ENCODE results near the gene SLC2A8.

DNA sequence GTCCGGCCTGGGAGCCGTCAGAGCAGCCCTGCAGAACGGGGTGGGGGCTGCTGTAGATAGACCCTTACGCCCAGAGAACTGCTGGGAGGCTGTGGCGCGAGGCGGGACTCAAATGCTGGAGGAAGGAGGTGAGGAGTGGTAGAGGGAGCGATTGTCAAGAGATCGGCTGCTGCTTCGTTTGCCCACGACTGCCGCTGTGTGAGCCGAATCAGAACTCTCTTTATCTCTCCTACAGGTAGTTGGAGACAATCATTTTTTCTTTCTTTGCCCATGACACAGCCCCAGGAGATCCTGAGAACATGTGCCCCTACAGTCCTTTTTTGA is 27.7 kb downstream of the SLC2A8 start:
- TF ChIP-seq CTCF (IDR thresholded peaks at IDR 0.05) (peak in 1 of 6 experiments; percentile 6), POLR2A (IDR thresholded peaks at IDR 0.05) (no peak)

All from Peyer's patch (tissue), 4 donors.